T-helper 1 cell treated with Interleukin-12 subunit alpha and Interleukin-12 subunit beta and Interleukin-4 antibody, amounts not matched to agents 30 μg/mL and 1 μg/mL, for 36 hours (primary cell): ENCODE results near the gene DFFA.
A peak's percentile ranks its signal among the peaks of the same experiment; 100 is the strongest.

ENCODE experiments used
- H3K27ac Mint-ChIP-seq: one replicate; pipeline ENCODE4 v1.8.0; 2021; ENCODE audit warnings: mild to moderate bottlenecking, mixed read lengths
- H3K27me3 Mint-ChIP-seq: one replicate; pipeline ENCODE4 v1.8.0; 2021; ENCODE audit warnings: low read depth, mixed read lengths
- H3K36me3 Mint-ChIP-seq: one replicate; pipeline ENCODE4 v1.8.0; 2021; ENCODE audit warnings: low read depth, mixed read lengths
- H3K4me1 Mint-ChIP-seq: one replicate; pipeline ENCODE4 v1.8.0; 2021; ENCODE audit warnings: low read depth, mixed read lengths
- H3K4me3 Mint-ChIP-seq: one replicate; pipeline ENCODE4 v1.8.0; 2021; ENCODE audit warnings: mild to moderate bottlenecking, moderate library complexity, mixed read lengths
- H3K9me3 Mint-ChIP-seq: one replicate; pipeline ENCODE4 v1.8.0; 2021; ENCODE audit warnings: mixed read lengths

Gene DFFA, protein sequence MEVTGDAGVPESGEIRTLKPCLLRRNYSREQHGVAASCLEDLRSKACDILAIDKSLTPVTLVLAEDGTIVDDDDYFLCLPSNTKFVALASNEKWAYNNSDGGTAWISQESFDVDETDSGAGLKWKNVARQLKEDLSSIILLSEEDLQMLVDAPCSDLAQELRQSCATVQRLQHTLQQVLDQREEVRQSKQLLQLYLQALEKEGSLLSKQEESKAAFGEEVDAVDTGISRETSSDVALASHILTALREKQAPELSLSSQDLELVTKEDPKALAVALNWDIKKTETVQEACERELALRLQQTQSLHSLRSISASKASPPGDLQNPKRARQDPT

GRCh38 chr1:10472220-10473144 is at the start of gene DFFA:
TSS of gene DFFA (minus strand) at chr1:10472529. CDS start at chr1:10472458, 71 bp downstream.
- peaks cover 29% of the 10 kb centered on the region for H3K4me1 Mint-ChIP-seq

GRCh38 chr1:10521537-10522157 is 49.3 kb upstream of the DFFA start:
- Mint-ChIP-seq H3K9me3 (no peaks in the 10 kb centered on the region), H3K4me1 (peaks cover 33% of the 10 kb centered on the region), H3K4me3 (no peak overlapping the region), H3K27me3 (no peaks in the 10 kb centered on the region), H3K27ac (no peak overlapping the region), H3K36me3 (peaks cover 9% of the 10 kb centered on the region)

More at GRCh38 chr1:10472220-10473144, at the start of gene DFFA:
- peak within 1 kb of the TSS; percentile 88 for H3K27ac Mint-ChIP-seq
- H3K36me3 Mint-ChIP-seq = peaks cover 4% of the 10 kb centered on the region
- H3K4me3 Mint-ChIP-seq = peak within 1 kb of the TSS; percentile 91
- H3K9me3 Mint-ChIP-seq = no peaks in the 10 kb centered on the region
- no peaks in the 10 kb centered on the region for H3K27me3 Mint-ChIP-seq

DNA sequence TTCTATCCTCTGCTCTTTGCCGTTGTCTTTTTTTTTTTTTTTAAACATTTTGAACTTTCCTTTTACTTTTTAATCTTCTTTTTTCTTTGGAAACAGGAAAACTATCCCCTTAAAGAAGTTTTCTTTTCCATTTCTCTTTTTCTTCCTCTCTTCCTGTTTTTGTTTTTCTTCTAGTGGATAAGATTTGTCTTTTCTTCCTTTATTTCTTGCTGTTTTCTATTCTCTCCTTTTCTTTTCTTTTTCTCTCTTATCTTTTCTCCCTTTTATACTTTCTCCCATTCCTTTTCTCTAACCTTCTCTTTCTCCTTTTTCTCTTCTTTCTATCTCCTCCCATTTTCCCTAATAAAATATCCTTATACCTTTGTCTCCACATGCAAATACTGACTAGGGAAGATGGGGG is 48.6 kb upstream of the DFFA start:
- no peak overlapping the region for H3K27ac Mint-ChIP-seq
- no peaks in the 10 kb centered on the region for H3K27me3 Mint-ChIP-seq
- H3K36me3 Mint-ChIP-seq = peaks cover 9% of the 10 kb centered on the region
- no peak overlapping the region for H3K4me3 Mint-ChIP-seq
- peaks cover 36% of the 10 kb centered on the region for H3K4me1 Mint-ChIP-seq
- no peaks in the 10 kb centered on the region for H3K9me3 Mint-ChIP-seq

DNA sequence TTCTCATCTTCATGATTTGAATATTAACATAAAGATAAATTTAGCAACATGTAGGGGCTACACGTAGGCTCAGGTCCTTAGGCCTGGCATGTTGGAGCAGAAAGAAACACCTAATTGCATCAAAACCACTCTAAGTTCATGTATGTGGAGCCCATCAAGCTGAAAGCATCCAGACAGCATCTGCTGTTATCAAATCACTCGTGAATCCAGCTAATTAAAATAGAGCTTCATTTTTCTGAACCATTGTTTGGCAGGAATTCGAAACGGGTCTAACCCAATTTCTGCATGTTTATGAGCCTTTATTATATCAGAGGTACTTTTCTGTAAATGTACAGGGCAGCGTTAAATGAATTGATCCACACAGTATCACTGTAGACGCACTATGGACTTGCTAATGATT is 48.2 kb upstream of the DFFA start:
- peaks cover 41% of the 10 kb centered on the region for H3K4me1 Mint-ChIP-seq
- no peaks in the 10 kb centered on the region for H3K9me3 Mint-ChIP-seq
- no peak overlapping the region for H3K4me3 Mint-ChIP-seq
- H3K36me3 Mint-ChIP-seq = peaks cover 9% of the 10 kb centered on the region
- H3K27ac Mint-ChIP-seq = no peak overlapping the region
- no peaks in the 10 kb centered on the region for H3K27me3 Mint-ChIP-seq

DNA sequence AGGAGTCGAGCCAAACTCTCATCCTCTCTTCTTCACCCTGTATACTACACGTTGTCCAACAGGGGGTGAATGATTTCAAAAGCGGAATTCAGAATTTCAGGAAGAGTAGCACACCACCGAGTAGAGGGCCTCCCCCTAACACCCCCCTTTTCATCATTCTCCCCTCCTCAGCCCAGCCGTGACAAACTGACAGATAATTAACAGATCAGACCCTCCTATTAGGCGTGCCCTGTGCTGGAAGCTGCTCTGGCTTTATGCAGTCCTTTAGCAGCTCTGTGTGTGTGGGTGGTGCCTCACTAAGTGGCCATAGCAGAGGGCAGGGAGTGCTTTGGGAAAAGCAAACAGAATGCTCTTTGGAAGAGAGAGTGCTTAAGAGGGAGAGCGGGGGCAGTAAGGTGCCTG is 46.7 kb upstream of the DFFA start:
- Mint-ChIP-seq H3K27me3 (no peaks in the 10 kb centered on the region), H3K4me3 (no peak overlapping the region), H3K9me3 (no peaks in the 10 kb centered on the region), H3K27ac (no peak overlapping the region), H3K36me3 (peaks cover 7% of the 10 kb centered on the region), H3K4me1 (peaks cover 46% of the 10 kb centered on the region)

- Mint-ChIP-seq H3K27ac (no peak overlapping the region), H3K36me3 (peaks cover 7% of the 10 kb centered on the region), H3K9me3 (no peaks in the 10 kb centered on the region), H3K4me1 (peaks cover 58% of the 10 kb centered on the region), H3K4me3 (no peak overlapping the region), H3K27me3 (no peaks in the 10 kb centered on the region)
Observed at GRCh38 chr1:10517677-10517982, 45.3 kb upstream of the DFFA start.

DNA sequence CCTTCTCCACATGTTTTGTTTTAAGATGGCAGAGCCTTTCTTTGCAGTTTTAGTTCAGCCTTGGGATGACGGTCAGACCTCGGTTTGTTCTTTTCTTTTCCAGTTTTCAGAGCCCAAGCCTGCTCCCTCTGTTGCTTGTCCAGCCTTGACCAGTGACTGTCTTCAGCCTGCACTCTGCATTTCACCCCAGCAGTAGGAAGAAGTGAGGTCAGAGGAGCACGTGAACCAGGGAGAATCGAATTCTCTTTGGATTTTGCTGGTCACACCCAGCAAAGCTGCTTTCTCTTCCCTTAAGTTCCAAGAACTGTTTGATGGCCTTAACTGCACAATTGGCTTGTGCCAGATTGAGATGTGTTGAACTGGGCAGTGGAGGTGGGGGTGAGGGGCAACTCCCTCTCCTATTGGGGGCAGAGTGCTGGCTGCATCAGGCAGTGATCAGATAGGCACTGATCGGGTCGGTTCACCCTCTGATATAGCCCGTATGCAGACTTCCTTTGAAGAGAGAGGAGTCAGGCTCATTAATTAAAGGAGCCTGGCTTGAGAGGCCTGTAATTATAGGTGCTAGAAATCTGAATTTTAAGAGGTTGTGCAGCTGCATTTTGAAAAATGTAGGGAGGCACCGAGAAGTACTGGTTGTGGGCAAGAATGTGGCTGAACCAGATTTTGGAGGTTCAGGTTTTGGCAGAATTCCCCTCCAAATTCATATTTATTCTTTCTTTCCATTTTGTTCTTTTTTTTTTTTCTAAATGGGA is 44.8 kb upstream of the DFFA start:
- H3K4me1 Mint-ChIP-seq = peaks cover 56% of the 10 kb centered on the region
- H3K27ac Mint-ChIP-seq = no peak overlapping the region

GRCh38 chr1:10515976-10516750 is 43.8 kb upstream of the DFFA start:
- H3K36me3 Mint-ChIP-seq = peaks cover 3% of the 10 kb centered on the region
- no peaks in the 10 kb centered on the region for H3K27me3 Mint-ChIP-seq
- no peaks in the 10 kb centered on the region for H3K9me3 Mint-ChIP-seq
- H3K27ac Mint-ChIP-seq = no peak overlapping the region
- no peak overlapping the region for H3K4me3 Mint-ChIP-seq
- peaks cover 53% of the 10 kb centered on the region for H3K4me1 Mint-ChIP-seq

More for the DNA sequence above, 44.8 kb upstream of the DFFA start:
- no peaks in the 10 kb centered on the region for H3K27me3 Mint-ChIP-seq
- no peak overlapping the region for H3K4me3 Mint-ChIP-seq
- peaks cover 7% of the 10 kb centered on the region for H3K36me3 Mint-ChIP-seq
- H3K9me3 Mint-ChIP-seq = no peaks in the 10 kb centered on the region

DNA sequence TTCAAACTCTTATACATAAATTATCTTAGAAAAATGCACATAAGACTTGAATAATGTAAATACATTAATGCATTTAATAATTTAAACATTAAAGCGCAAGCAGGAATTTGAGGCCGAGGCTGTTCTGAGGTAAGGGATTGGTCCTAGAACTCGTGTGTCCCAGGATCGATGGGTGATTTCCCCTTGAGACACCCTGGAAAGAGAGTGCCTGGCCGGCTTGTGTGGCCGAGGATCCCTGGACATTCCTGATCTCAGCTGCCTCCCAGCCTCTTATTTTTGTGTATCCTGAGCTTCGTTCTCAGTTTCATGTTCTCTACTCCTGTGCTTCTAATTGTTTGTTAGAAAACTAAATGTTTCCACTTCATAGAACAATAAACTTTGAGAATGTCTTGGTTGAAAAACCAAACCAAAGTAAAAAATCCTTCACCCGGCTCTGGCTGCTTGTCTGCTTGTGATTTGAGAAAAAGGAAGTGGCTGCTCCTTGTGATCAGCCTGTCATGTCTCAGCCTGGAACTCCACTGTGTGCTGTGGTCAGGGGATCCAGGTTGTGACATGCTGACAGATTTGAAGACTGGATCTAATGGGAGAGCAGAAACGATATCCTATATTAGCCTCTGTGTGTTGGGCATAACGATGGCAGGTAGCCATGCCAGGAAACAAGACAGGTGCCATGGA is 43.1 kb upstream of the DFFA start:
- Mint-ChIP-seq H3K4me3 (peak overlapping the region; percentile 54), H3K9me3 (no peaks in the 10 kb centered on the region), H3K4me1 (peaks cover 55% of the 10 kb centered on the region), H3K27me3 (no peaks in the 10 kb centered on the region), H3K27ac (peak overlapping the region; percentile 26), H3K36me3 (no peaks in the 10 kb centered on the region)

DNA sequence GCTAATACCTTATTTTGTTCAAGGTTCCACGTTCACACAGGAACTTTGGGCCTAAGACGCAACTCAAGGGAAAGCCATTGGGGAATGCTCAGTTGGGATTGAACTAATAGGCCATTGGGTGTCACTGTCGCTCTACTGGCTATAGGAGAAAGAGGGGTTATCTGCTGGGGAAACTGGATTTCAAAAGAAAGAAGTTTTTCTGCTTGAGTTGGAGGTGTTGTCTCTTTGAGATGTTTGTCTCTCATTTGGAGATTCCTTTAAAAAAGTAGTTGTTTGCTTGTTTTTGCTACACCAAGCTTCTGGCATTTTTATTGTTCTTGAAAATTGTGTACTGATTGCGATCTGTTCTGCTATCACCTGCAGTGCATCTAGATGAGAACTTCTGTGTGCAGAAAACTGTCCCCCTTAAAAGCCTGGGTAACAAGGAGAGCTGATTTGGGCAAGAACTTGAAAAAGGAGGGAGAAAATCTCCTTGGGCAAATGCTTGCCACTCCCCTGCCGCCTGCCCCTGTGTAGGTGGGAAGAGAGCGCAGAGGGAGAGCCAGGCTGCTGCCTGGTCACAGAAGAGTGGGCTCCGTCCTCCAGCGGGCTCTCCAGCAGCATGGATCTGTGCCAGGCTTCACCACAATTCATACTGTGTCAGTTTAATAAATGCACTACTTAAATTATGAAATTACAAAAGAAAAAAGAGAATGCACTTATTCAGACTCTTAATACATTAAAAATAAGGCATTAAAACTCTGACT is 42.3 kb upstream of the DFFA start:
- Mint-ChIP-seq H3K27ac (peak overlapping the region; percentile 37), H3K4me1 (peaks cover 62% of the 10 kb centered on the region), H3K4me3 (no peak overlapping the region), H3K36me3 (peaks cover 2% of the 10 kb centered on the region), H3K9me3 (no peaks in the 10 kb centered on the region), H3K27me3 (no peaks in the 10 kb centered on the region)

- Mint-ChIP-seq H3K27ac (peak overlapping the region; percentile 17), H3K4me3 (no peak overlapping the region), H3K4me1 (peaks cover 65% of the 10 kb centered on the region), H3K9me3 (no peaks in the 10 kb centered on the region), H3K36me3 (peaks cover 2% of the 10 kb centered on the region), H3K27me3 (no peaks in the 10 kb centered on the region)
Observed at GRCh38 chr1:10513199-10513598, 40.9 kb upstream of the DFFA start.

DNA sequence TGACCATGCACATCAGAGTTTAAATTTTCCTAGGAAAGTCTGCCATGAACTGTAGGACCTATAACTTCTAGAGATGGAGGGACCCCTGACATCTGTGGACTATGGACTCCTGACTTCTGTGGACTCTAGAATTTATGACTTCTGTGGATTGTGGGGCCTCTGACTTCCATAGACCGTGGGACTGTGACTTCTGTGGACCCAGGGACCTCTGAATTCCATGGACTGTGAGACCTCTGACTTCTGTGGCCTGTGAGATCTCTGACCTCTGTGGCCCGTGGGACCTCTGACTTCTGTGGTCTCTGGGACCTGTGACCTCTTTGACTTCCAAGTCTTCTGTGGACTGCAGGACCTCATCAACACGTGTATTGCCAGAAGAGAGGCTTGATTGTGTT is 39.2 kb upstream of the DFFA start:
- peak overlapping the region; percentile 71 for H3K4me3 Mint-ChIP-seq
- H3K27me3 Mint-ChIP-seq = no peaks in the 10 kb centered on the region
- H3K27ac Mint-ChIP-seq = peak overlapping the region; percentile 93

More for the DNA sequence above, 39.2 kb upstream of the DFFA start:
- H3K4me1 Mint-ChIP-seq = peaks cover 67% of the 10 kb centered on the region
- peaks cover 4% of the 10 kb centered on the region for H3K36me3 Mint-ChIP-seq
- H3K9me3 Mint-ChIP-seq = no peaks in the 10 kb centered on the region
